Hepatocyte (in vitro differentiated cells): ENCODE results near the gene MAP2K3. TPM values are rescaled to one million over a fixed set of nuclear protein-coding genes. Genes with fewer than 3 reads are reported as not detected.

Experiments
- DNase-seq: peaks from one replicate; pipeline ENCODE4 v3.0.0-alpha.2; 2016; ENCODE audit warnings: low spot score
- H2AFZ ChIP-seq: fragments of 200-600 bp; sonication (generic); 2 replicates; pipeline ENCODE4 v1.6.0; 2016; ENCODE audit warnings: antibody characterized with exemption, mild to moderate bottlenecking
- H3K27ac ChIP-seq: fragments of 200-600 bp; sonication (generic); 2 replicates; pipeline ENCODE4 v1.5.1; 2016; ENCODE audit warnings: mild to moderate bottlenecking
- H3K27me3 ChIP-seq: fragments of 200-600 bp; sonication (generic); 2 replicates; pipeline ENCODE4 v1.6.1; 2016
- H3K36me3 ChIP-seq: fragments of 200-600 bp; sonication (generic); replicated peaks from 2 replicates; pipeline ENCODE4 v1.5.1; 2016; ENCODE audit warnings: low read depth; ENCODE audit not compliant: insufficient read depth
- H3K4me1 ChIP-seq: fragments of 200-600 bp; sonication (generic); 2 replicates; pipeline ENCODE4 v1.5.1; 2016; ENCODE audit warnings: mild to moderate bottlenecking, moderate library complexity; ENCODE audit not compliant: insufficient read depth
- H3K4me2 ChIP-seq: fragments of 200-600 bp; sonication (generic); 2 replicates; pipeline ENCODE4 v1.6.0; 2016
- H3K4me3 ChIP-seq: fragments of 200-600 bp; sonication (generic); 2 replicates; pipeline ENCODE4 v1.5.1; 2016; ENCODE audit warnings: mild to moderate bottlenecking
- H3K79me2 ChIP-seq: fragments of 200-600 bp; sonication (generic); 2 replicates; pipeline ENCODE4 v1.6.0; 2017; ENCODE audit warnings: mild to moderate bottlenecking
- H3K9me2 ChIP-seq: fragments of 200-600 bp; sonication (generic); replicated peaks from 2 replicates; pipeline ENCODE4 v1.6.0; 2017; ENCODE audit warnings: mild to moderate bottlenecking; ENCODE audit not compliant: insufficient read depth
- H3K9me3 ChIP-seq: fragments of 200-600 bp; sonication (generic); 2 replicates; pipeline ENCODE4 v1.5.1; 2016; ENCODE audit warnings: low read depth, mild to moderate bottlenecking
- H4K20me1 ChIP-seq: fragments of 200-600 bp; sonication (generic); 2 replicates; pipeline ENCODE4 v1.6.0; 2016; ENCODE audit warnings: mild to moderate bottlenecking; ENCODE audit not compliant: insufficient read depth, poor library complexity, severe bottlenecking
- CTCF ChIP-seq: fragments of 200-600 bp; sonication (generic); IDR thresholded peaks from 2 replicates; pipeline ENCODE4 v1.5.1; 2016; ENCODE audit warnings: antibody characterized with exemption, mild to moderate bottlenecking; ENCODE audit not compliant: poor library complexity
- EZH2 ChIP-seq: fragments of 200-600 bp; sonication (generic); IDR thresholded peaks from 2 replicates; pipeline ENCODE4 v1.6.1; 2016; ENCODE audit warnings: antibody characterized with exemption, mild to moderate bottlenecking, borderline replicate concordance
- EZH2phosphoT487 ChIP-seq: fragments of 200-600 bp; sonication (generic); IDR thresholded peaks from one replicate; pipeline ENCODE4 v1.6.1; 2018; ENCODE audit warnings: antibody characterized with exemption, mild to moderate bottlenecking, low read depth, moderate library complexity; ENCODE audit not compliant: unreplicated experiment, severe bottlenecking
- WGBS: methylation state at CpG from one replicate; pipeline ENCODE4 v1.1.6; 2016; ENCODE audit warnings: low lambda C conversion rate; ENCODE audit errors: missing lambda C conversion rate; 5-methylcytosine and 5-hydroxymethylcytosine counted together
- polyA plus RNA-seq: library from polyadenylated mRNA; unstranded; fragments of >200 nt; fragmentation: Nextera tagmentation; extraction: Ambion mirVana; gene quantifications from 2 replicates; pipeline ENCODE4 v1.2.1, GENCODE V29; 2016
- total RNA-seq: library from RNA; depleted of rRNA; stranded (reverse); fragments of >200 nt; gene quantifications from 2 replicates; pipeline ENCODE4 v1.2.3, GENCODE V29; 2014

The MAP2K3 gene
- total and polyA plus RNA-seq, 2 experiments from 2014 or later, result 21.8 to 62.4 TPM

- H3K9me3 ChIP-seq, result no peaks in the 10 kb centered on the region
- H4K20me1 ChIP-seq, result peaks cover 33% of the 10 kb centered on the region
Observed at GRCh38 chr17:21298983-21299519, 14.5 kb downstream of the MAP2K3 start.

GRCh38 chr17:21299981-21300600 lies 15.6 kb downstream of the MAP2K3 start:
- no peak for DNase-seq
- Histone ChIP-seq H3K4me2 (no peak overlapping the region), H3K9me3 (no peaks in the 10 kb centered on the region), H3K27me3 (no peaks in the 10 kb centered on the region), H3K9me2 (no peaks in the 10 kb centered on the region), H2AFZ (no peak overlapping the region), H3K79me2 (peaks cover 20% of the 10 kb centered on the region), H3K4me1 (no peaks in the 10 kb centered on the region), H3K27ac (no peak overlapping the region), H4K20me1 (peaks cover 23% of the 10 kb centered on the region), H3K36me3 (no peaks in the 10 kb centered on the region), H3K4me3 (no peak overlapping the region)
- WGBS, result 60% methylated on average over 7 of the region's 7 CpGs
- TF ChIP-seq EZH2phosphoT487 (no peak), EZH2 (no peak), CTCF (no peak)

More at GRCh38 chr17:21298983-21299519, 14.5 kb downstream of the MAP2K3 start:
- TF ChIP-seq EZH2 (no peak), EZH2phosphoT487 (no peak), CTCF (no peak)
- no peak overlapping the region for H3K27ac ChIP-seq
- 76% methylated on average over 13 of the region's 13 CpGs for WGBS
- no peaks in the 10 kb centered on the region for H3K27me3 ChIP-seq
- no peak overlapping the region for H3K4me2 ChIP-seq
- peaks cover 30% of the 10 kb centered on the region for H3K79me2 ChIP-seq
- DNase-seq, result no peak
- H3K36me3 ChIP-seq, result no peaks in the 10 kb centered on the region
- no peaks in the 10 kb centered on the region for H3K9me2 ChIP-seq
- H3K4me3 ChIP-seq, result no peak overlapping the region
- H3K4me1 ChIP-seq, result no peaks in the 10 kb centered on the region
- H2AFZ ChIP-seq, result no peak overlapping the region

- Histone ChIP-seq H2AFZ (no peak overlapping the region), H3K4me2 (no peak overlapping the region), H3K27me3 (no peaks in the 10 kb centered on the region), H3K9me2 (no peaks in the 10 kb centered on the region), H3K36me3 (no peaks in the 10 kb centered on the region), H3K27ac (no peak overlapping the region), H3K79me2 (peaks cover 12% of the 10 kb centered on the region), H3K4me1 (no peaks in the 10 kb centered on the region), H3K4me3 (no peak overlapping the region), H3K9me3 (no peaks in the 10 kb centered on the region), H4K20me1 (peaks cover 23% of the 10 kb centered on the region)
- no peak for TF ChIP-seq EZH2
- TF ChIP-seq CTCF, result no peak
- WGBS, result 75% methylated on average over 31 of the region's 31 CpGs
- no peak for DNase-seq
Observed at GRCh38 chr17:21300601-21301571, 16.4 kb downstream of the MAP2K3 start.
